HUDEP-2 (cell line): Measurements from ENCODE around the gene TMIE.
"Not testable (repeated sequence)": the region's sequence is repeated elsewhere in the genome, so short reads cannot be mapped to it uniquely, and the experiment has no call there.

ENCODE experiments used
- DNase-seq, 76 experiments: peaks; one replicate each; lab custom pipeline; 2025; ENCODE audit not compliant: unreplicated experiment in 76 of 76; lab: John Stamatoyannopoulos, UW

Gene TMIE

DNA sequence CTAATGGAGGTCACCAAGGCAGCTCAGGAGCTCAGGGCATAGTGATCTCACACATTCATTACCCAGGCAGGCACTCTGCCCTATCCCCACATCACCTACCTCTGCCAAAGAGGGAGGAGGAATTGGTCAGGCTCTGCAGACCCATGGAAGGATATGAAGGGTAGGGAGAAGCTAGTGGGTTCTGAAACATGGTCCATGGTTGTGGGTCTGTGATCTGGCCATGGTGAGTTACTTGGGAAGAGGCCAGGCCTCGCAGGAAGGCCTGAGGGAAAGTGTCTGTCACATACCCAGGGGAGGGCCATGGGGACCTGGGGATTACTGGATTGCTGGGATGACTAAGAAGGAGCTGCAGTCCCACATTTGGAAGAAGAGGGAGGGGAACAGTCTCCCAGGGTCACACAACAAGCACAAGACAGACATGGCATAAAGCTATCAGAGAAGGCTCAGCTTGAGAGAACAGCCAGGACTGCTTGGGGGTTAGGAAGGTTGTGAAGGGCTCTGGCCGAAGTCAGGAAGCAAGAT lies 17.9 kb downstream of the TMIE start:
- no peak for DNase-seq

DNA sequence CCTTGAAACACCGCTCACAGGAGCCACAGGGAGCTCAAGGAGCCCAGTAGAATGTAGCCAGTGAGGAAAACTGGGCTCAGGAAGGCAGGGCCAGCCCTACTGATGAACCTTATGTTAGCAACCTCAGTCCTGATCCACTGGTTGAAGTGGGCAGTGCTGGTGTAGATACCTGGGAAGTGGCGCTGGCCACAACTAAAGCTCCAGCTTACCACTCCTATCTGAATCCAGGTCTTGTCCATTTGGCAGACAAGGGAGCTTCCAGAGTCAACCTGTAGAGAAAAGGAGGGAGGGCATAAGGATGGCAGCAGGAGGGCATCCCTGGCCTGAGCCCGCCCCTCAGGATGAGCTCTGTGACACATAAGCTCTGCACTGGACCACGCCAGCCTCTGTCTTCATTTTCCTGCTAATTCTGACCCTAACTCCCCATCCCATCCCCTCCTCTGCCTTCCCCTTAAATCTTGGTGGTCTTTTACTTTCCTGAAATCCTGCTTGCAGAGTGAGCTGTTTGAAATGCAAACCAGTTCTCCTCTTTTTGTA lies 18.6 kb downstream of the TMIE start:
- DNase-seq: no peak

DNA sequence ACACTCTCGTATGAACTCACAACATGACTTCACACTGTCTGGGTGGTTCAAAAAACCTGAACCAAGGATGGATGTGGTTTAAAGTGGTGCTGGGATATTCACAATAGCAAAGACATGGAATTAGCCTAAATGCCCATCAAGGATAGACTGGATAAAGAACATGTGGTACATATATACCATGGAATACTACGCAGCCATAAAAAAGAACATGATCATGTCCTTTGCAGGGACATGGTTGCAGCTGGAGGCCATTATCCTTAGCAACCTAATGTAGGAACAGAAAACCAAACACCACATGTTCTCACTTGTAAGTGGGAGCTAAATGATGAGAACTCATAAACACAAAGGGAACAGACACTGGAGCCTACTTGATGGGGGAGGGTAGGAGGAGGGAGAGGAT lies 19.8 kb downstream of the TMIE start:
- DNase-seq: no peak

DNA sequence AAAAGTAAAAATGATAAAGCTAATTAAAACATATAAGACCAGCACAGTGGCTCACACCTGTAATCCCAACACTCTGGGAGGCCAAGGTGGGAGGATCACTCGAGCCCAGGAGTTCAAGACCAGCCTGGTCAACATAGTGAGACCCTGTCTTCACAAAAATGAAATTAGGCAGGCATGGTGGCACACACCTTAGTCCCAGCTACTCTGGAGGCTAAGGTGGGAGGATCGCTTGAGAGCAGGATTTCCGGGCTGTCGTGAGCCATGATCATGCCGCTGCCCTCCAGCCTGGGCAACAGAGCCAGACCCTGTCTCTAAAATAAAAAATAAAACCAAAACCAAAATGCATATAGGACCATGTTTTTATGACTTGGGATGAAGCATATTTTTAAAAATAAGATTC lies 21.3 kb downstream of the TMIE start:
- no peak for DNase-seq

DNA sequence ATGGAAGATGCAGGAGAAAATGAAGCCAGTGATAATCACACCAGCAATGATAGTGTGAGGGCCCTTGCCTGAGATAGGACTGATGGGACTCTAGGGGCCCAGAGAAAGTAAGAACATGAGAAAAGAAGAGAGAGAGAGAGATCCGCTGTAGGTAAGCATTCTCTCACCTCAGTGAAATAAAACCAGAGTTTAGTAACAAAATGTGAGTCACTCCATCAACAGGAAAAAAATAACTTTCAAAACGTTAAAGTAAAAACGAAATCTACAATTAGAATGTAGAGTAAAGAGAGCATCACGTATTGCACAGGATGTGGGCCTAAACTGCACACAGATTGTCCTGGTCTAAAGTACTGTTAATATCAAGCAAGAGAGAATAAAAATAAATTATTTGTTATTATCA lies 23.2 kb downstream of the TMIE start:
- DNase-seq: no peak

DNA sequence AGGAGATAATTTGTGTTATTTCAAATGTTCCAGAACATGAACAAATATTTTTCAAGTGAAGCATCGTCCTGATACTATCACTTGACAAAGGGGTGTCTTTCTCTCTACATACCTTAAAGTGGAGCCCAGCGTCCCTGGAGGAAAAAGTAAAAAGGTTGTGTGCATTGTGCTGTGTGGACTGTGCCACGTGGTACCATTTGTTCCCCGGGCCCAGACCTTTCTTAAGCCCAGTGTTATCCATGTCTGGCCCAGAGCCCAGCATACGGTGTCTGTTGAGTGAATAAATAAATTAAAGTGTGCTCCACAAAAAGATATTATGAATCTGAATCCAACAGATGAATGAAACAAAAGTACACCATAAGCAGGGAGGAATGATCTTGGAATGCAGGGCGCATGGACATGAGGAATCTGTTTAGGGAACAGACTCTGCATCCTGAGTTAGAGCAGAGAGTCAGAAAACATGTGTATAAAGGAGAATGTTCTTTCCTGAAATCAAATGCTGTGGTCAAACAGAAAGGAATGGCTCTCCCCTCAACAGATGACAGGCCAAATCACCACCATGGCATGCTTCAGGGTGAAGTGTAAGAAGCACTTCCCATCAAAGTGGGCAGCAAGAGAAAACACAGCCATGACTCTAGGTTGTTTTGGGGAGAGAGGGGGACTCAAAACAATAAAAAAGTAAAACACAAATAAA lies 24.6 kb downstream of the TMIE start:
- no peak for DNase-seq

DNA sequence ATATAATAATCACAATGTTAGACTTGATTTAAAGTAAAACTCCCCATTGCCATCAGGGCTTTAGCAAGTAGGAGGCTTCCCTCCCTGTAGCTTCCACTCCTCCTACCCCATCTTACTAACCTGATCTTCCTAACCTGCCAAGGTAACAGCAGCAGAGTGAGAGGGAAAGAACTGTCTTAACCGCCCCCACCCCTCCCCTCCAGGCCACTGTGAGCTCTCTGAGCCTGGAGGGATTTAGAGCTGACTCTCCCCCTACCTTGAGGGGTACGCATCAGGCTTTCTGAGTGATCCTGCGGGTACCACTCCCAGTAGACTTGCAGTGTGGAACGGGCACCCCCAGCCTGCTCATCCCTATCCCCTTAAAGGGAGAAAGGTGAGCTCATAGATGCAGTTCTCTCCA lies 27.8 kb downstream of the TMIE start:
- no peak for DNase-seq

DNA sequence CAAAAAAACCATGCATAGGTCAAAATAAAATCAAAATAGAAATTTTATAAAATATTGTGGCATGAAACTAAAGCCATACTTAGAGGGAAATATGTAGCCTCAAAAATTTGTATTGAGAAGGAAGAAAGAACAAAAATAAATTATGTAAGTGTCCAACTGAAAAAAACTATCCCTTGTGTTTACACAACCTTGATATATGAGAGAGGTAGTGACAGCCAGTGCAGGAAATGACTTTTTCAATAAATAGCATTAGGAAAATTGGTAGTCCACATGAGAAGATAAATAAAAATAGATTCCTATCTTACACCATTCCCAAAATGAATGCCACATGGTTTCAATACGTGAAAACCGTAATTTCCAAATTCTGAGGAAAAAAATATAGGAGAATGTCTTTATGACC lies 29.6 kb downstream of the TMIE start:
- DNase-seq: no peak

DNA sequence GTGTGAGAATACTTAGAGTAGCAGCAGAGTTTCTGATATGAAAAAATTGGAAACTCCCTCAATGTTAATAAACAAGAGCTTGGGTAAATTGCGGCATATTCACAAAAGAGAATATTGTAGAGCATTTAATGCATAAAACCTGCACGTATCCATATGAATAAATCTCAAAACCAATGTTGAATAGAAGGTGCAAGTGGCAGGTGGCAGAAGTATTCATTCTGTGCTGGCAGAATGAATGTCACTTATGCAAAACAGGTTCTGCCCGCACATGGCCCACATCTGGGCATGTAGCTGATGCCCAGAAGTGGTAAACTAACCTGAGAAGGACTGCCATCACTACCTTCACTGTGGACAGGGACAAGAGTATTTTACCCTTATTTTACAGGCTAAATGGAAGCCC lies 30.6 kb downstream of the TMIE start:
- no peak for DNase-seq

DNA sequence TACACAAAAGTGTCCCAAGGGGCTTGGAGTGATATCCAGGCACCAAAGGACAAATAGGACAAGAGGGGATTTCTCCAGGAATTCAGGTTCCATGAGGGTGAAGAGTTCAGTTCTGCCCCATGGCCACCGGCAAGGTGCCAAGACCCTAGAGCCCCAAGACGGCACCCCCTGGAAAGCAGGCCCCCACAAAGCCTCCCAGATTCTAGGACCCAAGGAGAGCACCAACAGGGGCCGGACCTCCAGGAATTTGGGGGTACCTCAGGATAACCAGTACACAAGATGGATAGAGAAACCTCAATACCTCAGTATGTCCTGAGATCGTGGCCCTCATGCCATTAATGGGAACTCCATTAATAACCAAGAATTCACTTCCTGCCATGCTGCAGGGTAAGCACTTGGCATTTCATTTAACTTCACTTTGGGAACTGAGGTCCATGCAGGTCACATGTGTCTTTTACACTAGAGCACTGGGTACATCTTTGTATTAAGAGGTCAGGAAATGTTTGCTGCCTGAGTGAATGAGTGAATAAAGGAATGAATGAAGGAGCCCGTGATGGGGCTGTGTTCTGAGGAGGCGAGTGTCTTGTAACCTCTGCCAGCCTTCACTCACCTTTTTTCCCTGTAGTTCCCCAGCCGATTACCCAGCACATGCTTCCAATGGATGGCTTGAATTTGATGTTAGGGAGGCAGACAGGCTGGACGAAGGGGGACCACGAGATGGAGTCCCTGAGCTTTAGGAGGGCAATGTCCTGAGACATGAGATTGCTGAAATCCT lies 32.0 kb downstream of the TMIE start:
- no peak for DNase-seq

DNA sequence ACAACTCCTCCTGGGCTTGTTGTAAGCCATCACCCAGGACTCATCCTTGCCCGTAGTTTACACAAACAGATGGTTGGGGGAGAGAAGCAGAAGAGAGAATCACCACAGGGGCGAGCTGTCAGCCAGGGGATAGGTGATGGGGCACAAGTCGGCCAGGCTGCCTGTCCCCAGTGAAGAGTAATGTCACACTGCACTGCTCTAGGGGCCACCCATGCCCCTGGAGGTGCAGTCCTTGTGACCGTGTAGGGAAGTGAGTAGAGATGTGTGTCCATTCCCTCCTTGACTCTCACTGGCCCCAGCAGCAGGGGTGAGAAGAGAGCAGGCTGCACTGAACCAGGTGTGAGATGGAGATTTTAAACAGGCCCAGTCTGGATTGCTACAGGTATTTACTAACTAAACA lies 33.6 kb downstream of the TMIE start:
- DNase-seq: no peak

DNA sequence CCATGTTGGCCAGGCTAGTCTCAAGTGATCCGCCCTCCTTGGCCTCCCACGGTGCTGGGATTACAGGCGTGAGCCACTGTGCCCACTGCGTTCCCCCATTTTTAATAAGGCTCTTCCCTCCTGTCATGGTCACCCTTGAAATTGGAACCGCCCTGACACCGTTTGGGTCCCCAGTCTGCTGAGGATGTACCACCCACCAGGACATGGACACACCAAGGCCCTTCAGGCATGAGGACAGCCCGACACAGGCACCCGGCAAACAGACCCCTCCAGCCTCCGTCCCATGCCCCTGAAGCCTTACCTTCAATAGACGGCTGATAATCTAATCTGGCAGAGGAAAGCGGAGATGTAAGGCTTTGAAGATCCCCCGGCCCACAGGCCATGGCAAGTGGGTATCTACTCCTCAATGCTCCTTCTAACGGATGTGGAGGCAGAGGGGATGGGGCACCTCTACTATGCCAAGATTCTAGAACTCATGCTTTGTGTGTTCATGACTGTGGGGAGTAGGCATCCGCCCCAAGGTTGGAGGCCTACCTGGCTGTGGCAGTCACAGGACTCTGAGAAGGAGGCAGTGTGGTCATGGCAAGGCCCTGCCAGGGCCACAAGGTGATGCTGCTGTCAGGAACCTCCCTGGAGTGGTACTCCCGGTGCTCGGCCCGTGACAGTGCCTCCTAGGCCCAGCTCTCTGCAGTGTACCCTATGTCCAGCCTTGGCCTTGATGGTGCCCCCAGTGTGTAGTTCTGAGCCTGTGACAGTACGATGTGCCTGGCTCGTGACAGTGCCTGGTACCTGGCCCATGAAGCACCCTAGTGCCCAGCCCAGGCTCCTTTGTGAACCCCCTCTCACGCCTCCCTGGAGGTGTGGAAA lies 35.0 kb downstream of the TMIE start:
- no peak for DNase-seq

DNA sequence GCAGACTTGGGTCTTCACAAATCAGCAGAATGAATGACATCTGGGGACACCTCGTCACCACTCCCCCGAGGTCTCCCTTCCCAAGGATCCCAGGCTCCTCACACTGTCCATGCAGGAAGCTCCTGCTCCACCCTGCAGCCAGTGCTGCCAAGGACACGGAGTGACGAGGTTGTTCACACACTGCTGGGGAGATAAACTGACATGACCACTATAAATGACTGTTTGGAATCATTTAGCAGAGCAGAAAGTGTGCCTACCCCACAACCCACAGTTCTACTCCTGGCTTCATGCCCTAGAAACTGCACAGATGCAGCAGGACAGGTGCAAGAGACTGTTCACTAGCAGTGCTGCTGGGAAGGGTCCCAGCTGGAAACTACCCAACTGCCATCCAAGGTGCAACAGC lies 36.1 kb downstream of the TMIE start:
- no peak for DNase-seq

DNA sequence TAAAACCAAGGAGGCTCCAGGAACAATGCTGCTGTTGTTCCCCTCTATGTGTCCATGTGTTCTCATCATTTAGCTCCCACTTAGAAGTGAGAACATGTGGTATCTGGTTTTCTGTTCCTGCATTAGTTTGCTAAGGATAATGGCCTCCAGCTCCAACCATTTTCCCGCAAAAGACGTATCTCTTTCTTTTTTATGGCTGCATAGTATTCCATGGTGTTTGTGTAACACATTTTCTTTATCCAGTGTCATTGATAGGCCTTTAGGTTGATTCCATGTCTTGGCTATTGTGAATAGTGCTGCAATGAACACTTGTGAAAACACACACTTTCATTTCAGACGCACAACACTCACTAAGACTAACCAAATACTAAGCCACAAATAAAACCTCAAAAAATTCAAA lies 38.4 kb downstream of the TMIE start:
- DNase-seq: not testable (repeated sequence)

DNA sequence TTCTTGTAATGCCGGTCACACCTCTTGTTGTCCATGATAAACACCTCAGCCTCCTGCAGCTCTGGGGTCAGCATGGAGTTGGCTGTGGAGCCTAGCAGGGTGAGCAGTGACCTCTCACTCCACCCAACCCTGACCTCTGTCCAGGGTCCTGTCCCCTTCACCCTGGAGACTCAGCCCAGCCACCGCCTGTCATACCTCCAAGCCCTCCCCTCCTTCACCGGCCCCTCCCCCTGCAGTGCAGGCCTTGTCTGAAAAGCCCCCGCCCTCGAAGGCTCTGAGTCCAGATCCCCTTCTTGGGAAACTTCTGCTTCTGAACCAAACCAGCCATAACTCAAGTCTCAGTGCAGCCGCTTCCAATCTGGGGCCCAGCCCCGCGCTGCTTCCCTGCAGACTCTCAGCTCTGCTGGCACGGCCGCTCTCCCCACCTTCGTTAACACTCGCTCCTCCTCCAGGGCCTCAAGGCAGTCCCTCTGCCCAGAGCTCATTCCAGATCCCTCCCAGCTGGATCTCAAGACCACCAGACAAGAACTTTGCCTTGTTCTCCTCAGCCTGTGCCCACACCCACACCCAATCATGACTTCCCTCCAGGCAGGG lies 41.9 kb downstream of the TMIE start:
- DNase-seq: no peak

DNA sequence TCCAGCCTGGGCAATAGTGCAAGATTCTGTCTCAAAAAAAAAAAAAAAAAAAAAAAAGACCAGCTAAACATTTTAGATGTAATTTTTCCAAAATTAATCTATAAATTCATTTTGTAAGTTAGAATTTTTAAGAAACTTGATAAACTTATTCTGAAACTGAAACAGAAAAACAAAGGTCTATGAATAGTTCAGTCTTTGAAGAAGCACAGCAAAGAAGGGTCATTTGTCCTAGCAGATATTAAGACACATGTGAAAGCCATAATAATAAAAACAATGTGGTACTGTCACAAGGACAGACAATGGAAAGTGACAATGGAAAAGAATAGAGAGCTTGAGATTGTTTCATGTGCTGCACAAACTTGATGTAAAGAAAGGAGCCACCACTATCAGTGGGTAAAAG lies 45.5 kb downstream of the TMIE start:
- no peak for DNase-seq

DNA sequence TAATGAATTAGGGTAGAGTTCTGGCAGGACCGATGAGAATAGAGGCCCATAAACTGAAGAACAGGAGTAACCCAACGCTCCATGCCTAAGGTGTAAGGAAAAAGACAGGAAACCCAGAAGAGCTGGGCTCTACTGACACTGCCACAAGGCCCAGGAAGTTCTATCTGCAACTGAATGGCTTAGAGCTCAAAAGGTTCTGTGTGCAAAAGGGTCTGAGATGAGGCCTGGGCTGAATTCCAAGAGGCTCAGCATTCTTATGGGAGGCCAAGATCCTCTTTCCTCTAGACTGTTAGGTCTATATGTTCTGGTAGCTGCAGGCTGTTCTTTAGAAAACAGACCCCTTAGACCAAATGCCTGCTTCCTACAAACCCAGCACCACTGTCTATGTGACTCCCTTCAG lies 47.0 kb downstream of the TMIE start:
- DNase-seq: no peak

DNA sequence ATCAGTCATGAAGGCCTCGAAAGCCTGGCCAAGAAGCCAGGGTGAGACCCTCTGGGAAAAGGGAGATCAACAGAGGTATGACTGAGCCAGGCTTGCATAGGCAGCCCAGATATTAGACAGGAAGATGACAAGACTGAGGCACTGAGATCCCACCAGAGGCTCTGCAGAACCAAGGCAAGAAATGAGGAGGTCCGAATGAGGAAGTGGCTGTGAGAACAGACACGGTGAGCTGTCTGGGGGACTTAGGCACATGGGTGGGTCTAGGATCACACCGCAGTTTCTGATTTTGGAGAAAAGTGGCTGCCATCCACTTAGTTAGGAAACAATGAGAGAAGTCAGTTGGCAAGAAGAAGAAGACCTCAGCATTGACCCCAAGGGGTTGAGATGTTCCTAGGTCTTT lies 47.9 kb downstream of the TMIE start:
- DNase-seq: no peak

DNA sequence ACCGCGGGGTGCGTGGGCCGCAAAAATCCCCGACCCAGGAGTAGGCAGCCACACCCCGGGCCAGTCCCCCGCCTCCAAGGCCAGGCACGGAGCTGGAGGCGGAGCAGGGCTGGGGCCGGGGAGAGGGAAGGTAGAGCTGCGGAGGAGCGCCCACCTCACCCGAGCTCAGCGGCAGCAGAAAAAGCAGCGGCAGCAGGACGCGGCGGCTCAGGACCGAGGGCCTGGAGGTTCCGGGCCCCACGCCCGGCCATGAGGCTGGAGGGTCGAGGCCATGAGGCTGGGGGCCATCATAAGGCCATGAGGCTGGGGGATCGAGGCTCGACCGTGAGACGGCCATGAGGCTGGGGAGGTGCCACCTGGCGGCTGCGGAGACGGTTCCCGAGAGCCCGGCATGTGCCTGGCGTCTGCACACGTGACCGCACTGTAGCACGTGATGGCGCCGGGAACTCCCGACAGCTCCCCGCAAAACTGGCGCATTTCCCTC lies 49.4 kb downstream of the TMIE start:
- DNase-seq: no peak

DNA sequence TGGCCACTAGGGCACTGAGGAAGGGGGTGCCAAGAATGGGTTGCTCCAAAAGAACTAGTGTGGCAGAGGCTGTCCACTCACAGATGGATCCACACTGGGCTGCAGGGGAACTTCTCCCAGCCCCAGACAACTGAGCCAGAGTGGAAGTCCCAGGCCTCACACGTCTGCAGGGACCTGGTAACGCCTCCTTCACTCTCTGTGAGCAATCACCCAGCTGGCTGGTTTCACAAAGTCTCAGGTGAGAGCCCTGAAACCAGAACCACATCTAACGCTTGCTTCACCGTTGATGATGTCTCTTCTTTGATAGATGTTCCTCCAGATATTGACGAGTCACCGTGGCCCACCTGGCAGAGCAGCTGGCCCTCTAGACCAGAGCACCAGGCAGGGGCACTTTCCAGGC lies 51.9 kb downstream of the TMIE start:
- not testable (repeated sequence) for DNase-seq

DNA sequence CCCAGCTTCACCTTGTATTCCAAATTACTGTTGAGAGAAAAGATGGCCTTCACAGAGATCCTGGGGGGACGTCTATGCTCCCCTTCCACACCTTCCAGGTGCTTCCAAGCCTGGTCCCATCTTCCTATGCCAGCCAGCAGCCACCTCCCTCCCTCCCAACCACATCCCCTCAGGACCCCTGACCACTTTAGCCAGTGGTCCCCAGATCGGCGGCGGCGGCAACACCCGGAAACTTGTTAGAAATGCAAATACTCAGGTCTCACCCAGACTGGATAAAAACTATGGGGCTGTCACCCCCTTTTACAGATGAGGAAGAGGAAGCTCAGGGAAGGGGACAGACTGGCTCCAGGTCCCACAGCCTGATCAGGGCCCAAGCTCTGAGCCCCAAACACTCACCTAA lies 54.5 kb downstream of the TMIE start:
- no peak for DNase-seq
